Vein endothelial cell (primary cell): ENCODE measurements around the gene DTWD1. TPM values are rescaled to one million over a fixed set of nuclear protein-coding genes. Genes with fewer than 3 reads are reported as not detected.

Source experiments
- total RNA-seq: library from RNA; depleted of rRNA; stranded (reverse); fragments of >200 nt; gene quantifications from 2 replicates; pipeline ENCODE4 v1.2.3, GENCODE V29; 2012

The DTWD1 gene
- total RNA-seq: 11.1 and 12.6 TPM in 2 replicates

GRCh38 chr15:49620658-49621368, at the start of gene DTWD1, which contains the start of gene FAM227B:
DTWD1 (plus strand) TSS chr15:49621048; CDS start chr15:49625168, 4,120 bp downstream.
FAM227B (minus strand) TSS chr15:49620818; CDS start chr15:49615171, 5,647 bp downstream.

Other genes with a start within 250 kb of the DTWD1 start
- gene FGF7, start 197.8 kb upstream of the DTWD1 start, total RNA-seq: 0.19 and 0.98 TPM in 2 replicates
- 3.8 and 3.9 TPM in 2 replicates for gene FAM227B, start 230 bp upstream of the DTWD1 start, total RNA-seq